Activated CD8-positive, alpha-beta memory T cell treated with anti-CD3 and anti-CD28 coated beads, Interleukin-2, amount 50 U/mL, for 1 hour (primary cell): ENCODE results near the gene PPP2R3A.
"Not testable (repeated sequence)": the region's sequence is repeated elsewhere in the genome, so short reads cannot be mapped to it uniquely, and the experiment has no call there.

Source experiments
- DNase-seq: peaks from one replicate; pipeline ENCODE4 v3.0.0-alpha.2; 2020; ENCODE audit errors: extremely low read depth

Gene PPP2R3A

DNA sequence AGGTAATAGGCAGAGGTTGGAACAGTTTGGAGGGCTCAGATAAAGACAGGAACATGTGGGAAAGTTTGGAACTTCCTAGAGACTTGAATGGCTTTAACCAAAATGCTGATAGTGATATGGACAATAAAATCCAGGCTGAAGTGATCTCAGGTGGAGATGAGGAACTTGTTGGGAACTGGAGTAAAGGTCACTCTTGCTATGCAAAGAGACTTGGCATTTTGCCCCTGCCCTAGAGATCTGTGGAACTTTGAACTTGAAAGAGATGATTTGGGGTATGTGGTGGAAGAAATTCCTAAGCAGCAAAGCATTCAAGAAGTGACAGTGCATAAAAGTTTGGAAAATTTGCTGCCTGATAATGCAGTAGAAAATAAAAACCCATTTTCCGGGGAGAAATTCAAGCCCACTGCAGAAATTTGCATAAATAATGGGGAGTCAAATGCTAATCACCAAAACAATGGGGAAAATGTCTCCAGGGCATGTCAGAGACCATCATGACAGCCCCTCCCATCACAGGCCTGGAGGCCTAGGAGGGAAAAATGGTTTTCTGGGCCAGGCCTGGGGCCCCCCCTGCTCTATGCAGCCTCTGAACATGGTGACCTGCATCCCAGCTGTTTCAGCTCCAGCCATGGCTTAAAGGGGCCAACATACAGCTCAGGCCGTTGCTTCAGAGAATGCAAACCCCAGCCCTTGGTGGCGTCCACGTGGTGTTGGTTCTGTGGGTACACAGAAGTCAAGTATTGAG lies 118.3 kb downstream of the PPP2R3A start:
- DNase-seq, result not testable (repeated sequence)

DNA sequence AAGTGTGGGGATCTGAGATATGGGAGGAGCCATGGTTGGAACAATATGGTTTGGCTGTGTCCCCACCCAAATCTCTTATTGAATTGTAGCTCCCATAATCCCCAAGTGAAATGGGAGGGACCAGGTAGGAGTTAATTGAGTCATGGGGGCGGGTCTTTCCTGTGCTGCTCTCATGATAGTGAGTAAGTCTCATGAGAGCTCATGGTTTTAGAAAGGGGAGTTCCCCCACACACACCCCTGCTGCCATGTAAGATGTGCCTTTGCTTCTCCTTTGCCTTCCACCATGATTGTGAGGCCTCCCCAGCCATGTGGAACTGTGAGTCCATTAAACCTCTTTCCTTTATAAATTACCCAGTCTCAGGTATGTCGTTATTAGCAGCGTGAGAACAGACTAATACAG lies 119.5 kb downstream of the PPP2R3A start:
- not testable (repeated sequence) for DNase-seq

DNA sequence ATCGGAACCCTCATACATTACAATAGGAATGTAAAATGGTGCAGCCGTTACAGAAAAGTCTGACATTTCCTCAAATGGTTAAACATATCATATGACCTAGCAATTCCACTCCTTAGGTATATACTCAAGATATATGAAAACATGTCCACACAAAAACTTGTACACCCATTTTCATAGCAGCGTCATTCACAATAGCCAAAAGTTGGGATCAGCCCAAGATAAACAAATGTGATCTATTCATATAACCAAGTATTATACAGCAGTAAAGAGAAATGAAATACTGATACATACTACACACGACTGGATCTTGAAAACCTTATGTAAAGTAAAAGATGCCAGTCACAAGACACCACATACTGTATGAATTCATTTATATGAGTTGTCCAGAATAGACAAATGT lies 128.2 kb downstream of the PPP2R3A start:
- no peak for DNase-seq

DNA sequence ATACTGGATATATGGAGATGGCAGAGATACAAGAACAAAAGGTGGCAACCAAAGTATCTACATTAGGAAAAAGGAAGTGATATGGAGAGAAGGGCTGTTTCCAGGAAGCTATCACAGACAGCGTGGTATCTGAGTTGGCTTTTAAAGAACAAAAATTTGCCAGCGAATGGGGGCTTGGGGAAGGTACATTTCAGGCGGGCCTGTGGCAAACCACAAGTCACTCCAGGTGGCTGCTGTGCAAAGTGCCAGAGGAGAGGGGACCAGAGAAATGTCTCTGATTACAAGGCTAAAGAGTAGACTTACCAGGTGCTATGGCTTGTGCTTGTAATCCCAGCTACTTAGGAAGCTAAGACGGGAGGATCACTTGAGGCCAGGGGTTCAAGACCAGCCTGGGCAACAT lies 139.5 kb downstream of the PPP2R3A start:
- no peak for DNase-seq

DNA sequence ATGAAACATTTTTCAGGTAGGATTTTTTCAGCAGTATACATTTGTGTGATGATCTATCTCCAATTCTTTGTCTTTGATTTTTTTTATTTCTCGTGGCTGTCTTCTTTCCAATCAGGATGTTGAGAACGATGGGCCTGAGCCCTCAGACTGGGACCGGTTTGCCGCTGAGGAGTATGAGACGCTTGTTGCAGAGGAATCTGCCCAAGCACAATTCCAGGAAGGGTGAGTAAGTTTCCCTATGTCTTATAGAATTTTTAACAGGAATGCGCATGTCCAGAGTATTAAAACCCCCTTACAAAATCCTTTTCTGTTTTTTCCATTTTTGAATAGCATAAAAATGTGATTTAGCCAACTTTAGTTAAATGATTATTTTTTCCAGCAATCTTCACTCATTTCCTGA lies 140.6 kb downstream of the PPP2R3A start:
- DNase-seq, result no peak

DNA sequence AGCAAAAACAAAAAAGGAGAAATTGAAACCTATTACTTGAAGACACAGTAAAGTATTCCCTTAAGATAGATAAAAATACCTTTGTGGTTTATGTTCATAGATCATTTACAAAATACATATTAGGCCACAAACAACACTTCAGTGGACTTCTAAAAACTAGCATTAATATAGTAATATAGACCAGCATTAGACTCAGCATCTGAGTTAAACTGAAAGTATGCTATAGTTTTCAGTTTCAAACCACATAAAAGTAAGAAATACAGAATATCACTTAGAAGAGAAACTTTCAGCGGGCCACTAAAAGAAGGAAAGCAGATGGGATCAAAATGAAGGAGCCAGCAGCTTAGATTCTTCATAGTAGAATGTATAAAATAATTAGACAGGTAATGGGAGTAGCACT lies 144.0 kb downstream of the PPP2R3A start:
- no peak for DNase-seq

DNA sequence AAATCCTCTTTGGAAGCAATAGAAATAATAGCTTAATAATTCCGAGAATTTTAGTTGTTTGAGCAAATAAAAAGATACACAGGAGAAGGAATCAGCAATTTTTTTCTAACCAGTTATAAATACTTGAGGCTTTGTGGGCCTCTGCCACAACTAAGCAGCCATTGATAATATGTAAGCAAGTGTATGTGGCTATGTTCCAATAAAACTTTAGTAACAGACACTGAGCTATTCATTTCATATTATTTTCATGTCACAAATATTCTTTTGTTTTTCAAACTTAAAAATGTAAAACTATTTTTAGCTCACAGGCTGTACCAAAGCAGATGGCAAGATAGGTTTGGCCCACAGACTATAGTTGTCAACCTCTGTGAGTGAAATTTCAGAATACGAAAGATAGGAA lies 145.0 kb downstream of the PPP2R3A start:
- no peak for DNase-seq

DNA sequence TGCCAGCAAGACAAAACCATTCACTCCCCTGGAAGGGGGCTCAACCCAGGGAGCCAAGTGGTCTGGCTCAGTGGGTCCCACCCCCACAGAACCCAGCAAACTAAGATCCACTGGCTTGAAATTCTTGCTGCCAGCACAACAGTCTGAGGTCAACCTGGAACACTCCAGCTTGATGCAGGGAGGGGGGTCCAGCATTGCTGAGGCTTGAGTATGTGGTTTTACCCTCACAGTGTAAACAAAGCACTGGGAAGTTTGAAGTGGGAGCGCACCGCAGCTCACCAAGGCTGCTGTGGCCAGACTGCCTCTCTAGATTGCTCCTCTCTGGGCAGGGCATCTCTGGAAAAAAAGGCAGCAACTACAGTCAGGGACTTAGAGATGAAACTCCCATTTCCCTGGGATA lies 148.9 kb downstream of the PPP2R3A start:
- no peak for DNase-seq

DNA sequence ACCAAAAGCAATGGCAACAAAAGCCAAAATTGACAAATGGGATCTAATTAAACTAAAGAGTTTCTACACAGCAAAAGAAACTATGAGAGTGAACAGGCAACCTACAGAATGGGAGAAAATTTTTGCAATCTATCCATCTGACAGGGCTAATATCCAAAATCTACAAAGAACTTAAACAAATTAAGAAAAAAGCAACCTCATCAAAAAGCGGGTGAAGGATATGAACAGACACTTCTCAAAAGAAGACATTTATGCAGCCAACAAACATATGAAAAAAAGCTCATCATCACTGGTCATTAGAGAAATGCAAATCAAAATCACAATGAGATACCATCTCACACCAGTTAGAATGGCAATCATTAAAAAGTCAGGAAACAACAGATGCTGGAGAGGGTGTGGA lies 153.8 kb downstream of the PPP2R3A start:
- not testable (repeated sequence) for DNase-seq

DNA sequence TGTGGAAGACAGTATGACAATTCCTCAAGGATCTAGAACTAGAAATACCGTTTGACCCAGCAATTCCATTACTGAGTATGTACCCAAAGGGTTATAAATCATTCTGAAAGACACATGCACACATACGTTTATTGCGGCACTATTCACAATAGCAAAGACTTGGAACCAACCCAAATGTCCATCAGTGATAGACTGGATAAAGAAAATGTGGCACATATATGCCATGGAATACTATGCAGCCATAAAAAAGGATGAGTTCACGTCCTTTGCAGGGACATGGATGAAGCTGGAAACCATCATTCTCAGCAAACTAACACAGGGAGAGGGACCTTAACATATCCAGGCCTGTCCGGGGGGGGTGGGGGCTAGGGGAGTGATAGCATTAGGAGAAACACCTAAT lies 154.3 kb downstream of the PPP2R3A start:
- not testable (repeated sequence) for DNase-seq

DNA sequence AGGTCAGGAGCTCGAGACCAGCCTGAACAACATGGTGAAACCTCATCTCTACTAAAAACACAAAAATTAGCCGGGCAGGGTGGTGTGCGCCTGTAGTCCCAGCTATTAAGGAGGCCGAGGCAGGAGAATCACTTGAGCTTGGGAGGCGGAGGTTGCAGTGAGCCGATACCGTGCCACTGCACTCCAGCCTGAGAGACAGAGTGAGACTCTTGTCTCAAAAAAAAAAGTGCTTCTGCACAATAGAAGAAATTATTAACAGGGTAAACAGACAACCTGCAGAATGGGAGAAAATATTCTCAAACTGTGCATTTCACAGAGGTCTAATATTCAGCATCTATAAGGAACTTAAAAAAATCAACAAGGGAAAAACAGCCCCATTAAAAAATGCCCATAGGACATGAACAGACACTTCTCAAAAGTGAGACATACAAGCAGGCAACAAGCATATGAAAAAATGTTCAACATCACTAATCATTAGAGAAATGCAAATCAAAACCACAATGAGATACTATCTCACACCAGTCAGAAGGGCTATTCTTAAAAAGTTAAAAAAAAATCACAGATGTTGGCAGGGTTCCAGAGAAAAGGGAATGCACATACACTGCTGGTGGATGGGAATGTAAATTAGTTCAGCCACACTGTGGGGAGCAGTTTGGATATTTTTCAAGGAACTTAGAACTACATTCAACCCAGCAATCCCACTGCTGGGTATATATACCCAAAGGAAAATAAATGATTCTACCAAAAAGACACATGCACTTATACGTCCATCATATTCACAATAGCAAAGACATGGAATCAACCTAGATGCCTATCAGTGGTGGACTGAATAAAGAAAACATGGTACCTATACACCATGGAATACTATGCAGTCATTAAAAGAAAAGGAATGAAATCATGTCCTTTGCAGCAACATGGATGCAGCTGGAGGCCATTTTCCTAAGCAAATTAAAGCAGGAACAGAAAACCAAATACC lies 155.1 kb downstream of the PPP2R3A start:
- DNase-seq, result no peak

DNA sequence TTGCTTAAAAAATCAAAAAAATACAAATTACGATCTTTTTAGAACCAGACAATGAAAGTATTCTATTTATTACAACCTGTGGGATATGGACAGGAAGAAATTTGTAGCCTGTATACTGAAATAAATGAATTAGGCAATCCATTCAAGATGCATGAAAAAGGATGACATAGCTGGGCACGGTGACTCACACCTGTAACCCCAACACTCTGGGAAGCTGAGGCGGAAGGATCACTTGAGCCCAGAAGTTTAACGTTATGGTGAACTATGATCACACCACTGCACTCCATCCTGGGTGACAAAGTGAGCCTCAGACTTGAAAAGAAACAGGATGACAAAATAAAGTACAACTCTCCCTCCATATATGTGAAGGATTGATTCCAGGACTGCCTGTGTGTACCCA lies 156.5 kb downstream of the PPP2R3A start:
- no peak for DNase-seq

DNA sequence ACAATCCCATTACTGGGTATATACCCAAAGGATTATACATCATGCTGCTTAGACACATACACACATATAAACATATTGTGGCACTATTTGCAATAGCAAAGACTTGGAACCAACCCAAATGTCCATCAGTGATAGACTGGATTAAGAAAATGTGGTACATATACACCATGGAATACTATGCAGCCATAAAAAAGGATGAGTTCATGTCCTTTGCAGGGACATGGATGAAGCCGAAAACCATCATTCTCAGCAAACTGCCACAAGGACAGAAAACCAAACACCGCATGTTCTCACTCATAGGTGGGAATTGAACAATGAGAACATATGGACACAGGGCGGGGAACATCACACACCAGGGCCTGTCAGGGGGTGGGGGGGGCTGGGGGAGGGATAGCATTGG lies 166.1 kb downstream of the PPP2R3A start:
- DNase-seq, result not testable (repeated sequence)

DNA sequence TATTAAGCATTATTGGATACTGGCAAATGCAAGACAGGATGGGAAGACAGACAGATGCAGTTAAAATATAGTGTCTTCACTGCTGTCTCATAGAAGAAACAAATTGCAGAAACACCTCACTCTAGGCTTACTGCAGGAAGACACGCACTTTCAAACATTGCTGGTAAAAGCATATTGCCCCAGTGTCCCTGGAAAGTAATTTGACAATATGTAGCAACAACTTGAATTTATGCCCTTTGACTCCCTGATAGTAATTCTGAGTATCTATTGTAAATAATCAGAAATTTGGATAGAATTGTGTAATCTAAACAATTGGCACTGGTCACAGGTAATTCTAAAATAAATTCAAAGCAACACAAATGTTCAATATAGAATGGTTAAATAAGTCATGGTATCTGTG lies 168.6 kb downstream of the PPP2R3A start:
- no peak for DNase-seq

DNA sequence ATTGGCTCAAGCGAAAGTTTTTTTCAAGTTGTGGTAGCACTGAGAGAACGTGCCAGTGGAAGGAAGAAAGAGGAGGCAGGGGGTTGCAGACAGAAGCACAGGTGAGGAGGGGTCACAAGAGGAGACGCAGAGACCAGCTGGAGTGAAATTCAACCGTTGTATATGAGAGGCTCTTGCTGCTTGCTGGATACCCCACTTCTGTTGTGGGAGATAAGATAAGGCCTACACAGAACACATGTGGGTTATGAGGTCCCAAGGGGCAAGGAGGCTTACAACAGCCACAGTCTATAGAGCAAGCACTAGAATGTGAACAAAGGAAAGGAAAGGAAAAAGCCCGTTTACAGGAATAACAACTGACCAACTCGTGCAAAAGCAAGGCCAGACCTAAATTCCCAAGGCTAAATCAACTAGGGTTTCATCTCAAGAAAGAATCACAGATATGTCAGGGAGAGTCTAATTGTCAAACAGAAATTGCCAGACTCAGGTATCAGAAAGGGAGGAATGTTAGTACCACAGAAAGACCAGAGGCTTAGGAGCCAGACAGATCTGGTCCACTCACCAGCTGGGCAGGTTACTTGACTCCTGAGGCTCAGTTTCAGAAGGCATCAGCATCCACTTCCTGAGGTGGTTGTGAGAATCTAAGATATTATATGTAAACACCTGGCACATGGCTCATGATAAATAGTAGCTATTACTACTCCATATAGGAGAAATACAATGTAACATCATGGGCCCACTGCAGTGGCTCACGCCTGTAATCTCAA lies 169.7 kb downstream of the PPP2R3A start:
- DNase-seq, result no peak

DNA sequence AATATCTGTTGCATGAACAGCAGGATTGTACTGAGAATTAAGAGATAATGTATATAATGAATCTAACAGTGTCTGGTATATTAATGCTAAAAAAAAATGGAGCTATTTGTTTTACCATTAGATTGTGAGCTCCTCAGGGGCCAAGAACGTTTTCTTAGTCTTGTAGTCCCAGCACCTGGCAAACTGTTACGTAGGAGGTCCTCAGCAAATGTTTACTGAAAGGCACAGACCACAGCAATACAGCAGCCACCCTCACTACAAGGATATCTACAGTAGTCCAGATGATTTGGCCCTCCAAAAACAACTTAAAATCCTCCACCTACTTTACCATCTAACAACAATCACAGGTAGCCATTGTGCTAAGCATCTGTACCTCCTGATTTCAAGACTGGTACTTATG lies 170.9 kb downstream of the PPP2R3A start:
- no peak for DNase-seq

DNA sequence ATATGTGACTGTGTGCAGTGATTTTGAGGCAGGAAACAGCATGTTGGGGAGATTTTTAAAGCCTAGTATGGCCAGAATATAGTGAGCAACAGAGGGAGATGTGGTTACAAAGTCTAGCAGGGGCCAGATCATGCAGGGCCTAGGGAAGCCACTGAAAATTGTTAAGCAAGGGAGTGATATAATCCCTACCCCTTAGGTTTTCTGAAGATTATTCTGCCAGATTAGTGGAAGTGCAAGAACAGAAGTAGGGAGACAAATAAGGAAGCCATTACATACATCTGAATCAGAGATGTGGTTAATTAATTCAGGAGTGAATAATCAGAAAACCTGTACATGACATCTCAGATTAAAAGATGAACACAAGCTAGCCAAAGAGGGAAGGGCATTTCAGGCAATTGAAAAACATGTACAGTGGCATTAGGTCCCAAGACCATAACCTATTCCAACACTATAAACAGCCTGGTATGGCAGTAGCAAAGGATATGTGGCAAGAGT lies 175.8 kb downstream of the PPP2R3A start:
- DNase-seq, result no peak

DNA sequence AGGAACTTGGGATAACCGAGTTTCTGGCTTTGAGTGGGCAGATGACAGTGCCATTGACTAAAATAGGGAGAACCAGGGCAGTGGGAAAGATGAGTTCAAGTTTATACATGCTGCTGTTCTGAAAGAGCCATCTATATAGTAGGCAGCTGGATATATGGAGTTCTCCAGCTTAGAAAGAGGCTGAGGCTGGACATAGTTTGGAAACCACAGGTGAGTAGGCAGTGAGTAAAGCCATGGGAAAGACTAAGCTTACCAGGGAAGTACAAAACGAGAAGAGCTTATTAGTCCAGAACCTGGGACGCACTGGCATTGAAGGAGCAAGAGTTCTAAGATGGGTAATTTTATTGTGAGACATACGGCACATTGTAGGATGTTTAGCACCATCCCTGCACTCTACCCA lies 176.4 kb downstream of the PPP2R3A start:
- no peak for DNase-seq

DNA sequence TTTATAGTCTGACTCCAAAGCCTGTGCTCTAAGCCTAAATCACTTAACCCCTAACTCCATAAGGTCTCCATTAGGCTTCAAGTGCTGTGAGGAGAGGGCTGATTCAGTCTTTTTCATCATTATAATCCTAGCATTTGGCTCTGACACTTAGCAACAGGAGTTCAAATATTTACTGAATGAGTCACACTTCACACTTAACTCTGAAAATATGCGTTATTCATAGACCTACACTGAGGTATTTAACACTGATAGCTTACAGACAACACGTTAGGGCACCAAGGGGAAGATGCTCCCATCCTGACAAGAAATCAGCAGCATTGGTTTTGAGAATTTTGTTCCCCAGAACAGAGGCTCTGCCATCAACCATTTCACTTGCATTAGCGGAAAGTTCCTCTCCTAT lies 177.1 kb downstream of the PPP2R3A start:
- DNase-seq, result no peak

DNA sequence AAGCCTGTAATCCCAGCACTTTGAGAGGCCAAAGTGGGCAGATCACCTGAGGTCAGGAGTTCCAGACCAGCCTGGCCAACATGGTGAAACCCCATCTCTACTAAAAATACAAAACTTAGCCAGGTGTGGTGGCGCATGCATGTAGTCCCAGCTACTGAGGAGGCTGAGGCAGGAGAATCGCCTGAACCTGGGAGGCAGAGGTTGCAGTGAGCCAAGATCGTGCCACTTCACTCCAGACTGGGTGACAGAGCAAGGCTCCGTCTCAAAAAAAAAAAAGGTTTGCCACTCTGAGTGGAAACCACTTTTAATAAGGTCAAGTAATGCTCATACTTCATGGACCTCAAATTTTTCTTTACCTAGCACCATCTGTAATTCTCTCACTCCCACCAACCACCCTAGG lies 178.9 kb downstream of the PPP2R3A start:
- DNase-seq, result not testable (repeated sequence)

DNA sequence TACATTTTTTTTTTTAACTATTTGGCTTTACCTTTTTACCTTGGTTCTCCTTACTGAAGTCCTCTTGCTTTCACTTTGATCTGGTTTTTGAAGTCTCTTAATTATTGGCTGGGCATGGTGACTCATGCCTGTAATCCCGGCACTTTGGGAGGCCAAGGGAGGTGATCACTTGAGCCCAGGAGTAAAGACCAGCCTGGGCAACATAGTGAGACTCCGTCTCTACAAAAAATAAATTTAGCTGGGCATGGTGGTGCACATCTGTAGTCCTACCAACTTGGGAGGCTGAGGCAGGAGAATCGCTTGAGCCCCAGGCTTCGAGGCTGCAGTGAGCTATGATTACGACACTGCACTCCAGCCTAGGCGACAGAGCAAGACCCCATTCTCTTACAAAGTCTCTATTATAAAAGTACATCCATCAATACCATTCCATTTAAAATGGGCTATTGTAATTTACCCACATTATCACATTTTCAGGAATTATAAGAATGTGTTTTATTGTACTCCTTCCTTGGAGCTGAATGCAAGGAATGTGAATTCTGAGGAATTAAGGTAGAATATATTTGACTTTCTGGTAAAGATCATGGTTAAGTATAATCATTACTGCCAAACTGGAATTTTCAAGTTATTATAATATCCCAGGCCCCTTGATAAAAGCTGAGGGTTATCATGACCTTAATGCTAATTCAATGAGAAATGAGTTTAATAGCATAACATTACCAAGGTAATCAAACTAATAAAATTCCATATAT lies 181.6 kb downstream of the PPP2R3A start:
- DNase-seq, result no peak
